Esophagus squamous epithelium (tissue), 4 donors: Measurements from ENCODE around the gene MVK.

Experiments
- CTCF ChIP-seq, 6 experiments: fragments of 450-650 bp in 4 of 6; fragments of 200-600 bp in 2 of 6; sonication (generic) in 2 of 6; IDR thresholded peaks; one replicate each; pipeline ENCODE4 v1.5.1; 2016 to 2019; ENCODE audit warnings: antibody characterized with exemption in 6 of 6, mild to moderate bottlenecking in 4 of 6, moderate library complexity in 4 of 6
- POLR2A ChIP-seq, 4 donors: fragments of 450-650 bp; IDR thresholded peaks; one replicate each; pipeline ENCODE4 v1.6.1; 2017; ENCODE audit warnings: antibody characterized with exemption in 4 of 4, mild to moderate bottlenecking in 4 of 4, moderate library complexity in 3 of 4

- TF ChIP-seq CTCF (IDR thresholded peaks at IDR 0.05): no peak
- no peak for TF ChIP-seq POLR2A (IDR thresholded peaks at IDR 0.05)
These were observed 28.6 kb upstream of the MVK start for GRCh38 chr12:109544955-109545531.
